A673 (cell line): ENCODE data around the gene CHAT. TPM values are rescaled to one million over a fixed set of nuclear protein-coding genes. Genes with fewer than 3 reads are reported as not detected.

Experiments used
- BruUV-seq: library from RNA; stranded (reverse); fragments of 400-500 nt; replicated peaks from 2 replicates; lab custom pipeline; 2021; lab: Mats Ljungman, UMichigan
- CTCF ChIA-PET: fragments of 300-600 bp; sonication (Branson Sonifier 250); formaldehyde crosslinking; loops from one replicate; lab custom pipeline; 2022; ENCODE audit warnings: antibody characterized with exemption; lab: Charles Lee
- POLR2A ChIA-PET: fragments of 300-600 bp; sonication (Branson Sonifier 250); formaldehyde crosslinking; loops from one replicate; lab custom pipeline; 2022; ENCODE audit warnings: antibody characterized with exemption; ENCODE audit not compliant: low non-redundant PET; lab: Charles Lee
- DNase-seq: peaks from one replicate; pipeline ENCODE4 v3.0.0-alpha.2; 2015; ENCODE audit warnings: low spot score
- H3K27ac ChIP-seq: fragments of 200-600 bp; sonication (generic); 2 replicates; pipeline ENCODE4 v1.5.1; 2016; ENCODE audit warnings: mixed run types, low read depth, mild to moderate bottlenecking, mixed read lengths, antibody characterized with exemption, low read length; ENCODE audit not compliant: poor library complexity, severe bottlenecking
- H3K27me3 ChIP-seq: fragments of 200-600 bp; sonication (generic); replicated peaks from 2 replicates; pipeline ENCODE4 v1.6.1; 2017; ENCODE audit warnings: mixed run types, low read depth, mild to moderate bottlenecking, mixed read lengths, antibody characterized with exemption, low read length; ENCODE audit not compliant: insufficient read depth, poor library complexity
- H3K36me3 ChIP-seq: fragments of 200-600 bp; sonication (generic); 2 replicates; pipeline ENCODE4 v1.6.1; 2016; ENCODE audit warnings: mixed run types, mild to moderate bottlenecking, mixed read lengths, antibody characterized with exemption, low read length; ENCODE audit not compliant: insufficient read depth, poor library complexity, severe bottlenecking
- H3K4me1 ChIP-seq: fragments of 200-600 bp; sonication (generic); 2 replicates; pipeline ENCODE4 v1.6.1; 2017; ENCODE audit warnings: mixed run types, mild to moderate bottlenecking, mixed read lengths, antibody characterized with exemption, low read length; ENCODE audit not compliant: insufficient read depth, poor library complexity, severe bottlenecking
- H3K4me3 ChIP-seq: fragments of 200-600 bp; sonication (generic); 2 replicates; pipeline ENCODE4 v1.5.1; 2016; ENCODE audit warnings: low read depth, mixed run types, mild to moderate bottlenecking, mixed read lengths, low read length; ENCODE audit not compliant: poor library complexity, severe bottlenecking
- H3K9me3 ChIP-seq: fragments of 200-600 bp; sonication (generic); 2 replicates; pipeline ENCODE4 v1.6.1; 2016; ENCODE audit warnings: mixed run types, low read depth, mild to moderate bottlenecking, mixed read lengths, antibody characterized with exemption, low read length; ENCODE audit not compliant: poor library complexity, severe bottlenecking
- EZH2 ChIP-seq: fragments of 200-600 bp; sonication (generic); IDR thresholded peaks from 2 replicates; pipeline ENCODE4 v1.6.1; 2017; ENCODE audit warnings: borderline replicate concordance, low read depth, mild to moderate bottlenecking, mixed read lengths, antibody characterized with exemption, low read length; ENCODE audit not compliant: poor library complexity, severe bottlenecking
- intact Hi-C: fragments of 100-400 bp; cut with micrococcal nuclease; formaldehyde crosslinking; loops from one replicate; pipeline ENCODE4 v1.10.0; 2022; ENCODE audit not compliant: unreplicated experiment
- total RNA-seq: library from RNA; stranded (reverse); gene quantifications from 2 replicates; pipeline ENCODE4 v1.2.3, GENCODE V29; 2021
- TF ChIP-seq, protein P1 (sequence below): fragments of 300-800, 200-600 bp; sonication (generic); conservative IDR thresholded peaks from 2 replicates; pipeline ENCODE4 v1.5.1; 2017; ENCODE audit warnings: low read depth, mild to moderate bottlenecking, antibody characterized with exemption, low read length, moderate library complexity, mixed read lengths

Gene CHAT
- total RNA-seq, 1 experiment from 2014 or later, result 0.56 TPM

- BruUV-seq, result no TSS peak
- no peaks in the 10 kb centered on the region for H3K36me3 ChIP-seq
- peaks cover 11% of the 10 kb centered on the region for H3K4me1 ChIP-seq
- no peak for TF ChIP-seq EZH2
- TF ChIP-seq, protein P1, sequence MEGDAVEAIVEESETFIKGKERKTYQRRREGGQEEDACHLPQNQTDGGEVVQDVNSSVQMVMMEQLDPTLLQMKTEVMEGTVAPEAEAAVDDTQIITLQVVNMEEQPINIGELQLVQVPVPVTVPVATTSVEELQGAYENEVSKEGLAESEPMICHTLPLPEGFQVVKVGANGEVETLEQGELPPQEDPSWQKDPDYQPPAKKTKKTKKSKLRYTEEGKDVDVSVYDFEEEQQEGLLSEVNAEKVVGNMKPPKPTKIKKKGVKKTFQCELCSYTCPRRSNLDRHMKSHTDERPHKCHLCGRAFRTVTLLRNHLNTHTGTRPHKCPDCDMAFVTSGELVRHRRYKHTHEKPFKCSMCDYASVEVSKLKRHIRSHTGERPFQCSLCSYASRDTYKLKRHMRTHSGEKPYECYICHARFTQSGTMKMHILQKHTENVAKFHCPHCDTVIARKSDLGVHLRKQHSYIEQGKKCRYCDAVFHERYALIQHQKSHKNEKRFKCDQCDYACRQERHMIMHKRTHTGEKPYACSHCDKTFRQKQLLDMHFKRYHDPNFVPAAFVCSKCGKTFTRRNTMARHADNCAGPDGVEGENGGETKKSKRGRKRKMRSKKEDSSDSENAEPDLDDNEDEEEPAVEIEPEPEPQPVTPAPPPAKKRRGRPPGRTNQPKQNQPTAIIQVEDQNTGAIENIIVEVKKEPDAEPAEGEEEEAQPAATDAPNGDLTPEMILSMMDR, result no peak
- H3K9me3 ChIP-seq, result no peaks in the 10 kb centered on the region
- ChIA-PET CTCF (no interaction called here), POLR2A (no interaction called here)
- intact Hi-C loops, result loop anchor here (2.0 kb wide), 1 partner anchor 158 kb away; no protein-coding TSS in a partner anchor
- peak; percentile 91 for DNase-seq
- no peak overlapping the region for H3K27ac ChIP-seq
- H3K27me3 ChIP-seq, result peaks cover 55% of the 10 kb centered on the region
- no peak overlapping the region for H3K4me3 ChIP-seq
These were observed 6.8 kb upstream of the CHAT start for GRCh38 chr10:49606981-49607535.

- Histone ChIP-seq H3K36me3 (no peaks in the 10 kb centered on the region), H3K4me3 (no peak overlapping the region), H3K4me1 (peaks cover 11% of the 10 kb centered on the region), H3K27ac (no peak overlapping the region), H3K9me3 (no peaks in the 10 kb centered on the region), H3K27me3 (peaks cover 62% of the 10 kb centered on the region)
- ChIA-PET CTCF (no interaction called here), POLR2A (no interaction called here)
- intact Hi-C loops, result no loop called here
- no TSS peak for BruUV-seq
- no peak for TF ChIP-seq EZH2
- TF ChIP-seq, protein P1, result no peak
- no peak for DNase-seq
These were observed 5.5 kb upstream of the CHAT start for GRCh38 chr10:49608166-49609005.

DNA sequence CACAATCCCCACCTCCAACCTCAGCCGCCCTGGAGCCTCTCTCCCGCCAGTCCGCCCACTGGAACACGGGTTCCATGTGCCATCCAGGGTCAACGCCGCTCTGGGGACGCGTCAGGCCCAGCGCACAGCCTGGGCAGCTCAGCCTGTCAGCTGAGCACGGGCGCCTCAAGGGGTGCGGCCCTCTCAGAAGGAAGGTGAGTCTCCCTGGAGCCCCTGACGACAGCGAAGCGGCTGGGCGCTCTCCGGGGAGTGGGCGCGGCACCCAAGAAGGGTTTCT lies 4.9 kb upstream of the CHAT start:
- CTCF ChIA-PET, result no interaction called here

More for the DNA sequence above, 4.9 kb upstream of the CHAT start:
- TF ChIP-seq EZH2, result no peak
- TF ChIP-seq, protein P1, result no peak
- Histone ChIP-seq H3K9me3 (no peaks in the 10 kb centered on the region), H3K4me3 (no peak overlapping the region), H3K27me3 (peaks cover 68% of the 10 kb centered on the region), H3K36me3 (no peaks in the 10 kb centered on the region), H3K4me1 (peaks cover 11% of the 10 kb centered on the region), H3K27ac (no peak overlapping the region)
- DNase-seq, result no peak
- intact Hi-C loops, result no loop called here
- POLR2A ChIA-PET, result no interaction called here
- BruUV-seq, result no TSS peak
